Measurements from ENCODE around the gene ASAP2.

The ASAP2 gene

GRCh38 chr2:9434489-9434888, 227.9 kb downstream of the ASAP2 start:
- no peak overlapping the region for H3K4me3 ChIP-seq (replicated peaks; ENCODE audit: low read depth, low read length)
- DNase-seq (ENCODE audit: low read depth), result no peak
- TF ChIP-seq CTCF (IDR thresholded peaks at IDR 0.05; ENCODE audit: low read length, missing control alignments), result no peak

- H3K4me3 ChIP-seq (replicated peaks; ENCODE audit: low read depth, low read length), result no peak overlapping the region
- TF ChIP-seq CTCF (IDR thresholded peaks at IDR 0.05; ENCODE audit: low read length, missing control alignments), result no peak
- DNase-seq (ENCODE audit: low read depth), result no peak
Measured at GRCh38 chr2:9439536-9439935, 232.9 kb downstream of the ASAP2 start.

- no peak for TF ChIP-seq CTCF (IDR thresholded peaks at IDR 0.05; ENCODE audit: low read length, missing control alignments)
- peak; percentile 53 for DNase-seq (ENCODE audit: low read depth)
- no peak overlapping the region for H3K4me3 ChIP-seq (replicated peaks; ENCODE audit: low read depth, low read length)
Measured at GRCh38 chr2:9440058-9440727, 233.6 kb downstream of the ASAP2 start.

- H3K4me3 ChIP-seq (replicated peaks; ENCODE audit: low read depth, low read length), result no peak overlapping the region
- no peak for DNase-seq (ENCODE audit: low read depth)
- TF ChIP-seq CTCF (IDR thresholded peaks at IDR 0.05; ENCODE audit: low read length, missing control alignments), result no peak
Measured at GRCh38 chr2:9441556-9441955, 234.9 kb downstream of the ASAP2 start.

DNA sequence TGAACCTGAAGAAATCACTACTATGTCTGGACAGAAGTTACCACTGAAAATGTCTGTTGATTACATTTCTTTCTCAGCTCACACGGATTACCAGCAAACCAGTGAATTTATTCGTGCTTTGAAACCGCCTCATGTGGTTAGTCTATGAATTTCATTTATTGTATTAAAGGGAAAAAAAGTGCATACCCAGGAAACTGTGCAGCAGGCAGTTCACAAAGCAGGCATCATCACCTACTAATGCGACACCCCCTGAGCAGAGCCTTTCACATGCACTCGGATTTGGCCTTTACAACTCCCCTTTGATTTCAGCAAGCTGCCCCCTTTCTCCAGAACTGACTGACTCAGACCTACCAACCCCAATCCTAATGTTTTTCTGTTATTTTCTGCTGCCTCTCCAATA, 236.9 kb downstream of the ASAP2 start:
- no peak for DNase-seq (ENCODE audit: low read depth)
- no peak overlapping the region for H3K4me3 ChIP-seq (replicated peaks; ENCODE audit: low read depth, low read length)
- no peak for TF ChIP-seq CTCF (IDR thresholded peaks at IDR 0.05; ENCODE audit: low read length, missing control alignments)

DNA sequence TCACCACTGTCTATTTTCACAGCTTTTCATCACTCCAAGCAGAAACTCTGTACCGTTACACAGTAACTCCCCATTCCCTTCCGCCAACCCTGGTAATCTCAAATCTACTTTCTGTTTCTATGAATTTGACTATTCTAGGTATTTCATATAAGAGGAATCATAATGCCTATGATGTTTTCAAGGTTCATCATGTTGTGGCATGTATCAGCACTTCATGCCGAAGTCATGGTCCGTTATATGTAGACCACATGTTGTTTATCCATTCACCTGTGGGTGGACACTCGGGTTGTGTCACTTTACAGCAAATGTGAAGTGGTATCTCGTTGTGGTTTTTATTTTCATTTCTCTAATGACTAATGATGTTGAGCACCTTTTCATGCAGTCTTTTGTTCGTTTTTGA, 238.5 kb downstream of the ASAP2 start:
- TF ChIP-seq CTCF (IDR thresholded peaks at IDR 0.05; ENCODE audit: low read length, missing control alignments), result no peak
- DNase-seq (ENCODE audit: low read depth), result no peak
- no peak overlapping the region for H3K4me3 ChIP-seq (replicated peaks; ENCODE audit: low read depth, low read length)

- TF ChIP-seq CTCF (IDR thresholded peaks at IDR 0.05; ENCODE audit: low read length, missing control alignments), result no peak
- H3K4me3 ChIP-seq (replicated peaks; ENCODE audit: low read depth, low read length), result no peak overlapping the region
- no peak for DNase-seq (ENCODE audit: low read depth)
Measured at GRCh38 chr2:9451231-9451630, 244.6 kb downstream of the ASAP2 start.
